Measurements from ENCODE around the gene SYNC. TPM values are rescaled to one million over a fixed set of nuclear protein-coding genes. Genes with fewer than 3 reads are reported as not detected.
A peak's percentile ranks its signal among the peaks of the same experiment; 100 is the strongest.

Gene SYNC
- total RNA-seq, 1 donor from 2014 or later, result 14.5 TPM

DNA sequence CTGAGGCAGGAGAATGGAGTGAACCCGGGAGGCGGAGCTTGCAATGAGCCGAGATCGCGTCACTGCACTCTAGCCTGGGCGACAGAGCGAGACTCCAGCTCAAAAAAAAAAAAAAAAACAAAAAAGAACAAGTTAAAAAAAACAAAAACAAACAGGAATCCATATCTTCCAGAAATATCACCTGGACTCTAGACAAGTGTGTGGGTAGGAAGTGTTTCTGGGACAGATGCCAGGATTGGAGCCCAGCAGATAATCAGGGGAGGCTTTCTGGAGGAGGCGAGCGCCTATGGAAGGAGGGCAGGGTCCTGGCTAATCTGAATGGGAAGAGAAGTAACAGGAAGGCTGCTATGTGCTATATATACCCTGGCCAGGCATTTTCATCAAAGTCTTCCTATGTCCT is 43.6 kb upstream of the SYNC start:
- intact Hi-C loops (cut with DNase I), result no loop called here

DNA sequence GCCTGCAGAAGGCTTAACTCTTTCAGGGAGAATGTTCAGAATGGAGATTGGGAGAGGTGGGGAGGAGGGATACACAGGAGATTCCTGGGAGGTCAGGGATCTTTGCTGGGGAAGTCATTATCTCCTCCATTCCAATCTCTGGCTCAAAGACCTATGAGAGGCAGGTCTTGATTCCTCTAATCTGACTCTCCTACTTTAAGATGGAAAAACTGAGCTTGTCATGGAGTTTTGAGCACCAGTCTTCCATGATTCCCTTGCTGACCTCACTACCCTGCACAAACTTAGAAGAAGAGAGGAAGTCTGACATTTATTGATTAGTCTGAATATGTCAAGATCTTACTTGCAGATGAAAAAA is 41.5 kb upstream of the SYNC start:
- Histone ChIP-seq H3K4me3 (no peak overlapping the region), H3K27me3 (ENCODE audit: low read depth) (no peaks in the 10 kb centered on the region), H3K4me1 (peaks cover 33% of the 10 kb centered on the region), H3K9me3 (no peaks in the 10 kb centered on the region), H3K27ac (peak overlapping the region; percentile 89), H3K36me3 (no peaks in the 10 kb centered on the region)
- intact Hi-C loops (cut with DNase I), result no loop called here
- ATAC-seq, result no peak
- TF ChIP-seq, protein P1, sequence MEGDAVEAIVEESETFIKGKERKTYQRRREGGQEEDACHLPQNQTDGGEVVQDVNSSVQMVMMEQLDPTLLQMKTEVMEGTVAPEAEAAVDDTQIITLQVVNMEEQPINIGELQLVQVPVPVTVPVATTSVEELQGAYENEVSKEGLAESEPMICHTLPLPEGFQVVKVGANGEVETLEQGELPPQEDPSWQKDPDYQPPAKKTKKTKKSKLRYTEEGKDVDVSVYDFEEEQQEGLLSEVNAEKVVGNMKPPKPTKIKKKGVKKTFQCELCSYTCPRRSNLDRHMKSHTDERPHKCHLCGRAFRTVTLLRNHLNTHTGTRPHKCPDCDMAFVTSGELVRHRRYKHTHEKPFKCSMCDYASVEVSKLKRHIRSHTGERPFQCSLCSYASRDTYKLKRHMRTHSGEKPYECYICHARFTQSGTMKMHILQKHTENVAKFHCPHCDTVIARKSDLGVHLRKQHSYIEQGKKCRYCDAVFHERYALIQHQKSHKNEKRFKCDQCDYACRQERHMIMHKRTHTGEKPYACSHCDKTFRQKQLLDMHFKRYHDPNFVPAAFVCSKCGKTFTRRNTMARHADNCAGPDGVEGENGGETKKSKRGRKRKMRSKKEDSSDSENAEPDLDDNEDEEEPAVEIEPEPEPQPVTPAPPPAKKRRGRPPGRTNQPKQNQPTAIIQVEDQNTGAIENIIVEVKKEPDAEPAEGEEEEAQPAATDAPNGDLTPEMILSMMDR (IDR thresholded peaks at IDR 0.05), result no peak
- DNase-seq, result no peak

More for the DNA sequence above, 43.6 kb upstream of the SYNC start:
- Histone ChIP-seq H3K4me1 (peaks cover 24% of the 10 kb centered on the region), H3K36me3 (no peaks in the 10 kb centered on the region), H3K27me3 (ENCODE audit: low read depth) (no peaks in the 10 kb centered on the region), H3K9me3 (no peaks in the 10 kb centered on the region), H3K4me3 (no peak overlapping the region), H3K27ac (no peak overlapping the region)
- TF ChIP-seq, protein P1 (IDR thresholded peaks at IDR 0.05), result no peak
- DNase-seq (no peak), ATAC-seq (no peak)

DNA sequence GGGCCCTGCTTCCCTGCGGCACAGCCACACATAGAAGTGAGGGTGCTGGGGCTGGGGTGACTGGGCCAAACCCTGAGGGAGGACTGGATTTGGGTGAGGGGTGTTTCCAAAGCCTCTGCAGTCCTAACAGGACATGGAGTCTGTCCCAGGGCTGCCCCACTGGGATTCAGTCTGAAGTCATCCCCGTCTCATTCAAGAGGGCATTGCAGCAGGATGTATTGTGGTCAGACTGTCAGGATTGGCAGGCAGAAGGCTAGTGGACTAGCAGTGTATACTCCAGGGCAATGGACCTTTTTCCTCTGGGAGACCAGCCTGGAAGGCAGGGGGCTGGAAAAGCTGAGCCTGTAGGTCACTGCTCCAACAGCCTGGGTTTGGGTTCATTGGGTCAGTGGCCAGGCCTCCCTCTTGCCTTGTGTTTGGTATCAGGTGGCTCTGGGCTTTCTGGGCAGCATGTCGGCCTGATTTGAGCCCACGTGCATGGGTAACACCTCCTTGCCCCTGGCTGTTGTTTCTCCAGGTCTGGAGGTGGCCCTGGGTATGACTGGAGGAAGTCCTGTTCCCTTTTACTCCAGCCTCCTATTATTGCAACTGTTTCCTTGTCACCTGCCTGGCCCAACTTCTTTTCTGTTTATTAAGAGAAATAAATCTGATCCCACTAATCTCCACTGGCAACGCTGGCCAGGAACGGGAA is 41.0 kb upstream of the SYNC start:
- intact Hi-C loops (cut with DNase I), result no loop called here
- Histone ChIP-seq H3K4me3 (peak overlapping the region; percentile 78), H3K4me1 (peaks cover 33% of the 10 kb centered on the region), H3K27ac (peak overlapping the region; percentile 89), H3K27me3 (ENCODE audit: low read depth) (no peaks in the 10 kb centered on the region), H3K9me3 (no peaks in the 10 kb centered on the region), H3K36me3 (no peaks in the 10 kb centered on the region)
- no peak for ATAC-seq
- TF ChIP-seq, protein P1 (IDR thresholded peaks at IDR 0.05), result no peak
- no peak for DNase-seq

DNA sequence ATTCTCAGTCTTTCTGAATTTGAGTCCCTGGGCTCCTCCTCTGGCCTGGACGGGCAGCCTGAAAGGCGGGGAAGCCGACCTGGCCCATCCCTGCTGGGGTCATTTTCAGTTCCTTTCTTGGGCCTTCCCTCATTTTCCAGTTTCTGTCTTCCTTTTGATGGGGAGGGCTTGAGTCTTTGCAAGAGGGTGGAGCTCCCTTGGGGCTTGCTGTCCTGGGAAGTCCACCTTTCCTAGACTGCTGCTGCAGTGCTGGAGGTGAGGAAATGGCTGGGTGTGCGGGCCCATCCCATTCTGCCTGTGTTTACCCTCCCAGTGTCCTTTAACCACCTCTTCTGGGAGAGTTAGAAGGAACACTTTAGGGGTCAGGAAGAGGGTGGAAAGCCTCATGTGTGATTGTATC is 40.4 kb upstream of the SYNC start:
- intact Hi-C loops (cut with DNase I), result no loop called here
- peak overlapping the region; percentile 78 for H3K4me3 ChIP-seq
- H3K4me1 ChIP-seq, result peaks cover 33% of the 10 kb centered on the region
- TF ChIP-seq, protein P1 (IDR thresholded peaks at IDR 0.05), result no peak
- peak overlapping the region; percentile 89 for H3K27ac ChIP-seq
- no peaks in the 10 kb centered on the region for H3K36me3 ChIP-seq
- no peaks in the 10 kb centered on the region for H3K27me3 ChIP-seq (ENCODE audit: low read depth)
- ATAC-seq (peak; percentile 31 to 35), DNase-seq (no peak)
- no peaks in the 10 kb centered on the region for H3K9me3 ChIP-seq

DNA sequence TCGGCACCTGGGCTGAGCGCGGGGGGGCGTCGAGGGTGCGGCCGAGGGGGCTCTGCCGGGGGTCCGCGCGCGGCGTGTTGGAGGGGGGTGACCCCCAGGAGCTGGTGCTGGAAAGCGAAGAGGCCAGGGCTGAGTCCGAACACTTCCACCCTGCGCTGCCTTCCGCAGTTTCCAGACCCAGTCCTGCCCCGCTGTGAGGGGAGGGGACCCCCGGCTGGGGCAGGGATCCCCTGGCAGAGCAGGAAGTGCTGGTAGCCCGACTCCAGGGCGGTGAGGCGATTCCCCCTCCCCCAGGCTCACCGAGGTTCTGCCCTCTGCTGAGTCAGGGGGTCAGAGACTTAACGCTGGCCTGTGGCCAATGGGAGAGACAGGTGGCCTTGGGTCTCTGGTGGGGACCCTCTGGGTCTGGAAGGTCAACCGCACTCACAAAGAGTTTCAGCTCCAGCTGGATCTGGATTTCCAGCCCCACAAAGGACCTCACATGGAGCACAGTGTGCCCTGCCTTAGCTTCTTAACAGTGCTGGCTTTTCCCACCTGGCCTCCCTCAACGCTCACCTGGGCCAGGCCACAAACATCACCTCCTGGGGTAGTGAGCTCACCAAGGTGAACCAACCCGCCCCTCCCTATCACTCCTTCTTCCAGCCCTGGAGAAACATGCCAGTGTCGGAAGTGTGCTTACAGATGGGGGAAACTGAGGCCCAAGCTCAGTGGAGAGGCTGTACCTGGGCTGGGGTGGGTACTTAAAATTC is 39.8 kb upstream of the SYNC start:
- no peaks in the 10 kb centered on the region for H3K36me3 ChIP-seq
- peaks cover 33% of the 10 kb centered on the region for H3K4me1 ChIP-seq
- intact Hi-C loops (cut with DNase I), result no loop called here
- no peaks in the 10 kb centered on the region for H3K27me3 ChIP-seq (ENCODE audit: low read depth)
- peak overlapping the region; percentile 78 for H3K4me3 ChIP-seq
- H3K9me3 ChIP-seq, result no peaks in the 10 kb centered on the region
- ATAC-seq, result peak; percentile 65 to 67
- DNase-seq, result no peak
- TF ChIP-seq, protein P1 (IDR thresholded peaks at IDR 0.05), result no peak
- H3K27ac ChIP-seq, result peak overlapping the region; percentile 89
